ENCODE measurements around the gene SEPHS1.

DNA sequence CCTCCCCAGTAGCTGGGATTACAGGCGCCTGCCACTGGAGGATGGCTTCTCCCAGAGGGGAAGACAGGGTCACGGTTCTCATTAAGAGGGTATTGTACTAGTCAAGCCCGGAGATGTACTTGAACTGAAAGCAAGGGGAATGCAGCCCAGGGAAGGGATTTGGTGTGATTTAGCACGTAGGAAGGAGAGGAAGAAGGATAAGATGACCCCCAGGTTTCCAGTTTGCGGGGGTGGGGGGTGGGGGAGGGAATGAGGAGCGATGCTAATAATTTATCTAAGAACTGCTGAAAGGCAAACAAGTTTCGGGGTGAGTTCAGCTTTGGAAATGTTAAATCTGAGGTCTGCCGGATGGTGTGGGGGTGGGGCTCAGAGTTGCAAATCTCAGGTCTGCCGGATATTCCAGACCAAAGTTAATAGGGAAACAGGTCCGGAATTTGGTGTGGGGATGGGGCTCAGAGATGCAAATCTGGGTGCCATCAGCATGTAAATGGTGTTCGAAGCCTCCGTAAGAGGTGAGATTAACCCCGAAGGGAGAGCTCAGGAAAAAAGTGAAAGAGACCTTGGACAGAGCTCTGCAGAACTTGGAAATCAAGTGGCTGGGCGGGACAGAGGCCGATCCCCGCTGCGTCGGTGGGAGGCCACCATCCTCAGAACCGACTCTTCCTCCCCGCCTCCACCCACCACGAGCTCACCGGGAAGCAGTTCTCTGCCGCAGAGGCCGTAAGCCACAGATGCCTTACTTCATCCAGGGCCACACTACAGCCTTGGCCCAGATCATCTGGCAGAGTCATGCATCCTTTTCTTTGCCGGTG lies 1.6 kb upstream of the SEPHS1 start:
- TF ChIP-seq, protein P1, sequence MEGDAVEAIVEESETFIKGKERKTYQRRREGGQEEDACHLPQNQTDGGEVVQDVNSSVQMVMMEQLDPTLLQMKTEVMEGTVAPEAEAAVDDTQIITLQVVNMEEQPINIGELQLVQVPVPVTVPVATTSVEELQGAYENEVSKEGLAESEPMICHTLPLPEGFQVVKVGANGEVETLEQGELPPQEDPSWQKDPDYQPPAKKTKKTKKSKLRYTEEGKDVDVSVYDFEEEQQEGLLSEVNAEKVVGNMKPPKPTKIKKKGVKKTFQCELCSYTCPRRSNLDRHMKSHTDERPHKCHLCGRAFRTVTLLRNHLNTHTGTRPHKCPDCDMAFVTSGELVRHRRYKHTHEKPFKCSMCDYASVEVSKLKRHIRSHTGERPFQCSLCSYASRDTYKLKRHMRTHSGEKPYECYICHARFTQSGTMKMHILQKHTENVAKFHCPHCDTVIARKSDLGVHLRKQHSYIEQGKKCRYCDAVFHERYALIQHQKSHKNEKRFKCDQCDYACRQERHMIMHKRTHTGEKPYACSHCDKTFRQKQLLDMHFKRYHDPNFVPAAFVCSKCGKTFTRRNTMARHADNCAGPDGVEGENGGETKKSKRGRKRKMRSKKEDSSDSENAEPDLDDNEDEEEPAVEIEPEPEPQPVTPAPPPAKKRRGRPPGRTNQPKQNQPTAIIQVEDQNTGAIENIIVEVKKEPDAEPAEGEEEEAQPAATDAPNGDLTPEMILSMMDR (conservative IDR thresholded peaks at IDR 0.05), result no peak
- no peak for TF ChIP-seq EZH2 (IDR thresholded peaks at IDR 0.05; ENCODE audit: low read depth)
